Retinal pigment epithelial cell (primary cell): ENCODE data around the gene ZNF415.

Experiments
- DNase-seq: peaks from one replicate; pipeline ENCODE4 v3.0.0-alpha.2; 2010; ENCODE audit warnings: low read depth
- H3K4me3 ChIP-seq: 2 replicates; pipeline ENCODE4 v1.5.1; 2011; ENCODE audit warnings: mild to moderate bottlenecking, low read length, control low read depth, moderate library complexity
- TF ChIP-seq, protein P1 (sequence below): conservative IDR thresholded peaks from 2 replicates; pipeline ENCODE4 v1.5.1; 2011; ENCODE audit warnings: low read depth, low read length, control low read depth, inconsistent platforms

ZNF415 gene

DNA sequence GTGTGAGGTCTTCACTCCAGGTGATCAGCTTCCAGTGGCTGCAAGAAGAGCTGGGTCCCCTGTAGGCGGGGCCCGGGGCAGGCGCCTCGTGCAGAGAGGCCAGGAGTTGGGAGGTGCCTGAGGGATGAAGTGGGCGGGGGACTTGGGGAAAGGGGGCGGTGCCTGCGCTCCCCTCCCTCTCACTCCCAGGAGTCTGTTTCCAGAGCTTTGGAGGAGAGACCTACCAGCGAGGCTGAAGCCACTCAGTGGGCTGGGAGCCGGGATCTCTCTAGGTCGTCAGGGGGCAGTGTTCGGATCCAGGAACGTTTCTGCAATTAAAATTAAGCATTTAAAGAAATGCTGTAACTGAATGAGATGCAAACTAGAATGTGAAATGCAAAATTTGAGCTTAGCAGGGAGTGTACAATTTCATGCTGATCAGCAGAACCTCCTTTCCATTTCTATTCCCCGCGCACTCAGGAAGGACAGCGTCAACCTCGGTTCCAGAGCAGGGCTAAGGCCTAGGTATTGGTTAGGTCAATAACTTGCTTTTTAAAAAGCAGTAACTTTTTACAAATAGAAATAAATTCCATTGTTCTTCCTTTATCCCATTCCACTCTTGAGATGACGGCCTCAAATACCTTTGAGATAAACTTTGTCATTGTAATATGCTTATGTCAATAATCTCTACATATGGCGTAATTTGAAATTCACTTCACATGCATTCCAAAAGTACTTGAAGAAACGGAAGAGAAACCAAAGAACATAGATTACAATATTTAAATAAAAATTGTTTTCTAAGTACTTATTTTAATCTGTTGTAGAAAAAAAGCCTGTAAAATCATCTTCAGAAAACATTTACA lies 41.1 kb downstream of the ZNF415 start:
- no peak overlapping the region for H3K4me3 ChIP-seq
- TF ChIP-seq, protein P1, sequence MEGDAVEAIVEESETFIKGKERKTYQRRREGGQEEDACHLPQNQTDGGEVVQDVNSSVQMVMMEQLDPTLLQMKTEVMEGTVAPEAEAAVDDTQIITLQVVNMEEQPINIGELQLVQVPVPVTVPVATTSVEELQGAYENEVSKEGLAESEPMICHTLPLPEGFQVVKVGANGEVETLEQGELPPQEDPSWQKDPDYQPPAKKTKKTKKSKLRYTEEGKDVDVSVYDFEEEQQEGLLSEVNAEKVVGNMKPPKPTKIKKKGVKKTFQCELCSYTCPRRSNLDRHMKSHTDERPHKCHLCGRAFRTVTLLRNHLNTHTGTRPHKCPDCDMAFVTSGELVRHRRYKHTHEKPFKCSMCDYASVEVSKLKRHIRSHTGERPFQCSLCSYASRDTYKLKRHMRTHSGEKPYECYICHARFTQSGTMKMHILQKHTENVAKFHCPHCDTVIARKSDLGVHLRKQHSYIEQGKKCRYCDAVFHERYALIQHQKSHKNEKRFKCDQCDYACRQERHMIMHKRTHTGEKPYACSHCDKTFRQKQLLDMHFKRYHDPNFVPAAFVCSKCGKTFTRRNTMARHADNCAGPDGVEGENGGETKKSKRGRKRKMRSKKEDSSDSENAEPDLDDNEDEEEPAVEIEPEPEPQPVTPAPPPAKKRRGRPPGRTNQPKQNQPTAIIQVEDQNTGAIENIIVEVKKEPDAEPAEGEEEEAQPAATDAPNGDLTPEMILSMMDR, result no peak
- DNase-seq, result no peak

DNA sequence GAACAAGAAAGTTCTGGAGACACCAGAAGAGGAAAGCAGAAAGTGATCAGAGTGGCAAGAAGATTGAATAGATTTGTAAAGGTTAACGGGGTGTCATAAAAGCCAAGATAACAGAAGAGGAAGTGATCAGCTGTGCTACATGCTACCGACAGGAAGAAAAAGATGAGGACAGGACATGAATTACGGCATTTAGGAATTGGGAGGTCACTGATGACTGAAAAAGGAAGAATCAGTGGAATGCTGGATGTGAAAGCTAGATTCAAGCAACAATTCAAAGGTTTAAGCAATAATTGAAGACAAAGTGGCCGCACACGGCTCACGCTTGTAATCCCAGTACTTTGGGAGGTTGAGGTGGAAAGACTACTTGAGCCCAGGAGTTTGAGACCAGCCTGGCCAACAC lies 44.6 kb downstream of the ZNF415 start:
- TF ChIP-seq, protein P1, result no peak
- no peak overlapping the region for H3K4me3 ChIP-seq
- no peak for DNase-seq

DNA sequence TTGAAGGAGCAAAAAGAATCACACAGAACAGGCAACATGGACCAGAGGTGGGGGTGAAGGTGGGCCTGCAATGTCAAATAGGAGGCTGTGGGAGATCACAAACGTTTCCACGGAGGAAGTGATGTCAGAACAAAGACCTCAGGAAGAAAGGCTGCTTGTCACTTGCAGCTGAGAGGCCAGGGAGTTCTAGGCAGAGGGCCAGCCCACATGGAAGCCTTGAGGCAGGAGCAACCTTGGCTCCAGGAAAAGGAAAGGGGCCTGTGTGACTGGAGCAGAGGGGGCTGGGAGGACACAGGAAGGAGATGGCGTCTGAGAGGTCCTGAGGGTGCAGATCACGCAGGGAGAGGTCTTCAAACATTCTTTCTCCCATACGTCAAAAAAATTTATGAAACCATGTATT lies 45.8 kb downstream of the ZNF415 start:
- TF ChIP-seq, protein P1, result no peak
- H3K4me3 ChIP-seq, result no peak overlapping the region
- no peak for DNase-seq

DNA sequence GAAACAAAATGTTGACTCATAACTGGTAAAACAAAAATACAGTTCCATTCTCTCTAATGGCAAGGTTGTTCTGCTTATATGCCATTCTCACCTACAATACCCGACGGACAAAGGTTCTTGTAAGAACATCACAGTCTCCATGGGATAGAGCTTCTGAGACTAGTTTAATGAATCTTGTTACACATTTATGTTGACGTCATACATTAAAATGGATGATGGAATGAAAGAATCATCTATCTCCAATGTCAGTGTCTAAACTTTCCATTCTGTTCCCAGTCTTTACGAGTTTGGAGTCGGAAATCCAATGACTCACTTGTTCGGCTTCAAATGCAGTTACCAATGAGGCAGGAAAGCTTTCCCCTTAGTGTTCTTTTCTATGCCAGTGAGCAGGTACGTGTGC lies 47.2 kb downstream of the ZNF415 start:
- no peak overlapping the region for H3K4me3 ChIP-seq
- TF ChIP-seq, protein P1, result no peak
- no peak for DNase-seq

DNA sequence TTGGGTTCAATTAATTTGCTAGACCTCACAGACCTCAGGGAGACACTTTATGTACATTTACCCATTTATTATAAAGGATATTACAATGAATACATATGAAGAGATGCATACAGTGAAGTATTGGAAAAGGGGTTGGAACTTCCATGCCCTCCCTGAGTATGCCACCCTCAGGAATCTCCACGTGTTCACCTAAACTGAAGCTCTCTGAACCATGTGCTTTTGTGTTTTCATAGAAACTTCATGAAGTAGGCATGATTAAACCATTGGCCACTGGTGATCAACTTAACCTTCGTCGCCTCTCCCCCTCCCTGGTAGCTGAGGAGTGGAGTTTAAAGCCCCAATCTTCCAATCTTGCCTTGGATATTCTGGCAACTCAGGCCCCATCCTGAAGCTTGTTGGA lies 49.8 kb downstream of the ZNF415 start:
- no peak overlapping the region for H3K4me3 ChIP-seq

DNA sequence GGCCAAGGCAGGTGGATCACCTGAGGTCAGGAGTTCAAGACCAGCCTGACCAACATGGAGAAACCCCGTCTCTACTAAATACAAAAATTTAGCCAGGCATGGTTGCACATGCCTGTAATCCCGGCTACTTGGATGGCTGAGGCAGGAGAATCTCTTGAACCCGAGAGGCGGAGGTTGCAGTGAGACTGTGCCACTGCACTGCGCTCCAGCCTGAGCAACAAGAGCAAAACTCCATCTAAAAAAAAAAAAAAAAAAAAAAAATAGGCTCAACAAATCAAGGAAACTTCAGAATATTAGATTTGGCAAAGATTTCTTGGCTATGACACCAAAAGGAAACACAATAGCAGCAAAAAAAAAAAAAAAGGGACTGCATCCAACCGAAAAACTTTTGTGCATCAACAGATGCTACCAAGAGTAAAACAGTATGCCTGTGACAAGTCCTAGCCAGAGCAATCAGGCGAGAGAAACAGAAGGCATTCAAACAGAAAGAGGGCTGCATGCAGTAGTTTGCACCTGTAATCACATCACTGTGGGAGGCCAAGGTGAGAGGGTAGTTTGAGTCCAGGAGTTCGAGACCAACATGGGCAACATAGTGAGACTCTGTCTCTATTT lies 53.3 kb downstream of the ZNF415 start:
- TF ChIP-seq, protein P1, result no peak
- H3K4me3 ChIP-seq, result no peak overlapping the region
- DNase-seq, result no peak

More for the DNA sequence above, 49.8 kb downstream of the ZNF415 start:
- TF ChIP-seq, protein P1, result no peak
- no peak for DNase-seq

DNA sequence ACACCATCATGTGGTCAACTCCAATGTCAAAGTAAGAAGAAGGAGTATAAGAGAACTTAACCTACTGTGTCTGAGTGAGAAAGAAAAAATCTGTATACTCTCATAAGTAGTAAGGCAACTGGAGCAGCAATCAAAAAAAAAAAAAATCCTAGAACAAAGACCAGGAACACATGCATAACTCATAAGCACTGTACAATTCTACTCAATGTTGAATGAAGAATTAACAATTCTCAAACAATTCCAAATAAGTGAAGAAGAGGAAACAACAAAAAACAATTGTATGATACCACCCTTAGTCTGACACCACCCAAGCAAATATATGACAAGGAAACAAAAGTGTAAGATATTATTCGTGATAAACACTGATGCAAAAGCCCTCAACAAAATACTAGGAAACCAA lies 54.0 kb downstream of the ZNF415 start:
- H3K4me3 ChIP-seq, result no peak overlapping the region
- DNase-seq, result no peak
- TF ChIP-seq, protein P1, result no peak
